HG02970 (cell line): ENCODE results near the gene MAEA.
"Not testable (repeated sequence)": the region's sequence is repeated elsewhere in the genome, so short reads cannot be mapped to it uniquely, and the experiment has no call there.

Experiments used
- ATAC-seq: cut with Tn5 transposase; IDR thresholded peaks from one replicate; pipeline ENCODE4 v1.9.1; 2021; ENCODE audit warnings: mild to moderate bottlenecking, moderate library complexity, moderate number of reproducible peaks; ENCODE audit not compliant: unreplicated experiment, low FRiP score

The MAEA gene

GRCh38 chr4:1277667-1278665, 11.7 kb upstream of the MAEA start:
- no peak for ATAC-seq

- no peak for ATAC-seq
These were observed 10.4 kb upstream of the MAEA start for GRCh38 chr4:1279253-1279652.

- ATAC-seq, result no peak
These were observed 6.0 kb upstream of the MAEA start for GRCh38 chr4:1283711-1284110.

- no peak for ATAC-seq
These were observed 4.4 kb upstream of the MAEA start for GRCh38 chr4:1285151-1285789.

GRCh38 chr4:1285790-1286553, 3.7 kb upstream of the MAEA start:
- no peak for ATAC-seq

- no peak for ATAC-seq
These were observed 905 bp upstream of the MAEA start for GRCh38 chr4:1288786-1289185.

- no peak for ATAC-seq
These were observed 680 bp downstream of the MAEA start for GRCh38 chr4:1290165-1290977.

- ATAC-seq, result no peak
These were observed 1.4 kb downstream of the MAEA start for GRCh38 chr4:1291091-1291490.

- no peak for ATAC-seq
These were observed 2.5 kb downstream of the MAEA start for GRCh38 chr4:1291996-1292702.

GRCh38 chr4:1292703-1293011, 3.0 kb downstream of the MAEA start:
- not testable (repeated sequence) for ATAC-seq

- ATAC-seq, result no peak
These were observed 3.8 kb downstream of the MAEA start for GRCh38 chr4:1293531-1293941.

GRCh38 chr4:1293991-1294390, 4.3 kb downstream of the MAEA start:
- ATAC-seq, result no peak

- ATAC-seq, result no peak
These were observed 4.7 kb downstream of the MAEA start for GRCh38 chr4:1294424-1294823.

- no peak for ATAC-seq
These were observed 5.2 kb downstream of the MAEA start for GRCh38 chr4:1294891-1295290.

GRCh38 chr4:1295405-1296055, 5.8 kb downstream of the MAEA start:
- no peak for ATAC-seq

GRCh38 chr4:1296324-1297022, 6.8 kb downstream of the MAEA start:
- no peak for ATAC-seq

- no peak for ATAC-seq
These were observed 7.3 kb downstream of the MAEA start for GRCh38 chr4:1297023-1297395.

- ATAC-seq, result no peak
These were observed 8.0 kb downstream of the MAEA start for GRCh38 chr4:1297456-1298325.
